Neuronal stem cell (in vitro differentiated cells): Measurements from ENCODE around the gene NAP1L4.
A peak's percentile ranks its signal among the peaks of the same experiment; 100 is the strongest.

Source experiments
- DNase-seq: peaks from one replicate; pipeline ENCODE4 v3.0.0-alpha.2; 2013; ENCODE audit warnings: low spot score
- H2AFZ ChIP-seq: one replicate; pipeline ENCODE4 v1.6.1; 2013; ENCODE audit warnings: mild to moderate bottlenecking, low read length, inconsistent platforms
- H2AK5ac ChIP-seq: 2 replicates; pipeline ENCODE4 v1.6.1; 2013; ENCODE audit warnings: low read depth, mild to moderate bottlenecking, inconsistent platforms, low read length, moderate library complexity, mixed read lengths
- H2BK120ac ChIP-seq: 2 replicates; pipeline ENCODE4 v1.6.1; 2013; ENCODE audit warnings: low read depth, mild to moderate bottlenecking, inconsistent platforms, low read length, moderate library complexity, mixed read lengths
- H2BK12ac ChIP-seq: one replicate; pipeline ENCODE4 v1.6.1; 2013; ENCODE audit warnings: low read length, inconsistent platforms
- H2BK15ac ChIP-seq: 2 replicates; pipeline ENCODE4 v1.6.1; 2013; ENCODE audit warnings: mild to moderate bottlenecking, low read length, inconsistent platforms, mixed read lengths
- H2BK5ac ChIP-seq: one replicate; pipeline ENCODE4 v1.6.1; 2013; ENCODE audit warnings: inconsistent platforms, mild to moderate bottlenecking, low read length, moderate library complexity
- H3K14ac ChIP-seq: one replicate; pipeline ENCODE4 v1.6.1; 2013; ENCODE audit warnings: low read length, inconsistent platforms
- H3K18ac ChIP-seq: 2 replicates; pipeline ENCODE4 v1.6.1; 2013; ENCODE audit warnings: low read length, inconsistent platforms
- H3K23ac ChIP-seq: 2 replicates; pipeline ENCODE4 v1.6.1; 2013; ENCODE audit warnings: low read depth, mild to moderate bottlenecking, mixed read lengths, low read length, inconsistent platforms; ENCODE audit not compliant: poor library complexity
- H3K27ac ChIP-seq: replicated peaks from 3 replicates; pipeline ENCODE4 v1.5.1; 2013; ENCODE audit warnings: low read length, inconsistent platforms
- H3K27me3 ChIP-seq, 3 experiments: 2 replicates each; pipeline ENCODE4 v1.6.1; 2013; ENCODE audit warnings: low read length in 3 of 3, mild to moderate bottlenecking in 2 of 3, inconsistent platforms in 1 of 3, low read depth in 1 of 3, mixed read lengths in 1 of 3, moderate library complexity in 1 of 3; ENCODE audit not compliant: control insufficient read depth in 3 of 3, insufficient read depth in 3 of 3
- H3K36me3 ChIP-seq, 2 donors: replicated peaks in 1 of 2; 2 replicates each; pipeline ENCODE4 v1.6.1; 2013; ENCODE audit warnings: low read length in 2 of 2; ENCODE audit not compliant: control insufficient read depth in 2 of 2, insufficient read depth in 2 of 2
- H3K4ac ChIP-seq: 2 replicates; pipeline ENCODE4 v1.6.1; 2013; ENCODE audit warnings: inconsistent platforms, mild to moderate bottlenecking, low read length, moderate library complexity
- H3K4me1 ChIP-seq, 2 donors: 1 replicate in 1 of 2; 2 replicates in 1 of 2; pipeline ENCODE4 v1.6.1; 2013; ENCODE audit warnings: low read length in 2 of 2, low read depth in 1 of 2; ENCODE audit not compliant: control insufficient read depth in 2 of 2, insufficient read depth in 1 of 2
- H3K4me2 ChIP-seq: one replicate; pipeline ENCODE4 v1.6.1; 2013; ENCODE audit warnings: mild to moderate bottlenecking, low read length, inconsistent platforms; ENCODE audit not compliant: insufficient read depth, poor library complexity, severe bottlenecking
- H3K4me3 ChIP-seq, 2 donors: 2 replicates each; pipeline ENCODE4 v1.5.1; 2013; ENCODE audit warnings: low read length in 2 of 2, mild to moderate bottlenecking in 2 of 2, inconsistent platforms in 1 of 2, moderate library complexity in 1 of 2
- H3K79me1 ChIP-seq: one replicate; pipeline ENCODE4 v1.6.1; 2013; ENCODE audit warnings: low read depth, mild to moderate bottlenecking, inconsistent platforms, low read length, moderate library complexity
- H3K9ac ChIP-seq: one replicate; pipeline ENCODE4 v1.6.1; 2013; ENCODE audit warnings: mild to moderate bottlenecking, low read depth, low read length, inconsistent platforms; ENCODE audit not compliant: poor library complexity
- H3K9me3 ChIP-seq, 2 donors: replicated peaks in 1 of 2; 2 replicates each; pipeline versions ENCODE3 to v1.6.1; 2013; ENCODE audit warnings: low read length in 2 of 2, mild to moderate bottlenecking in 2 of 2, inconsistent platforms in 1 of 2, low read depth in 1 of 2, mixed read lengths in 1 of 2, moderate library complexity in 1 of 2; ENCODE audit not compliant: control insufficient read depth in 2 of 2, insufficient read depth in 1 of 2
- H4K8ac ChIP-seq: one replicate; pipeline ENCODE4 v1.6.1; 2013; ENCODE audit warnings: low read depth, mild to moderate bottlenecking, inconsistent platforms, low read length, moderate library complexity
- H4K91ac ChIP-seq: one replicate; pipeline ENCODE4 v1.6.1; 2013; ENCODE audit warnings: low read length, low read depth, mild to moderate bottlenecking, inconsistent platforms; ENCODE audit not compliant: poor library complexity
- whole genome bisulfite sequencing, 2 donors: extraction: QIAGEN DNeasy Blood & Tissue Kit; methylation state at CpG; one replicate each; pipeline ENCODE4 v1.1.7; 2013; ENCODE audit warnings: missing lambda C conversion rate in 2 of 2, mixed read lengths in 1 of 2; ENCODE audit not compliant: insufficient read length in 2 of 2, insufficient replicate concordance in 1 of 2; ENCODE audit errors: extremely low coverage in 2 of 2; 5-methylcytosine and 5-hydroxymethylcytosine counted together

The NAP1L4 gene

GRCh38 chr11:2992997-2993325 is 832 bp upstream of the NAP1L4 start:
- Histone ChIP-seq H2BK5ac (no peak overlapping the region), H4K91ac (no peak overlapping the region), H3K27ac (peak overlapping the region; percentile 73), H3K9me3 (no peaks in the 10 kb centered on the region), H2AFZ (peak overlapping the region; percentile 94), H3K14ac (no peak overlapping the region), H3K4me1 (peaks cover 3 to 23% of the 10 kb centered on the region in 2 donors), H3K18ac (peak overlapping the region; percentile 96), H3K36me3 (peaks cover 0 to 11% of the 10 kb centered on the region in 2 donors), H3K4me3 (peak overlapping the region; percentile 80 to 86), H2BK12ac (no peak overlapping the region), H4K8ac (peak overlapping the region; percentile 23), H3K23ac (peak overlapping the region; percentile 92), H2AK5ac (peak overlapping the region; percentile 60), H3K4ac (peak overlapping the region; percentile 56), H3K4me2 (peak overlapping the region; percentile 96), H2BK15ac (peak overlapping the region; percentile 74), H3K9ac (peak overlapping the region; percentile 97), H2BK120ac (no peak overlapping the region), H3K27me3 (no peaks in the 10 kb centered on the region), H3K79me1 (peaks cover 4% of the 10 kb centered on the region)
- no CpG with 5 or more reads among the region's 7 CpGs for WGBS, 2 donors
- DNase-seq, result no peak

GRCh38 chr11:2991452-2992233 is 486 bp downstream of the NAP1L4 start:
- Histone ChIP-seq H3K18ac (peak overlapping the region; percentile 92), H3K36me3 (peaks cover 0 to 24% of the 10 kb centered on the region in 2 donors), H2BK15ac (no peak overlapping the region), H3K14ac (no peak overlapping the region), H2BK5ac (no peak overlapping the region), H3K4ac (no peak overlapping the region), H2AK5ac (peak overlapping the region; percentile 43), H3K4me3 (peak overlapping the region; percentile 80 to 91), H3K23ac (peak overlapping the region; percentile 98), H3K27ac (peak overlapping the region; percentile 70), H3K27me3 (no peaks in the 10 kb centered on the region), H4K91ac (no peak overlapping the region), H2BK120ac (no peak overlapping the region), H2AFZ (peak overlapping the region; percentile 94), H2BK12ac (no peak overlapping the region), H4K8ac (peak overlapping the region; percentile 10), H3K4me1 (peaks cover 3 to 23% of the 10 kb centered on the region in 2 donors), H3K79me1 (peaks cover 4% of the 10 kb centered on the region), H3K9me3 (no peaks in the 10 kb centered on the region), H3K9ac (peak overlapping the region; percentile 89), H3K4me2 (peak overlapping the region; percentile 90)
- no CpG with 5 or more reads among the region's 79 CpGs for WGBS, 2 donors
- DNase-seq, result peak; percentile 58

GRCh38 chr11:2990617-2991451 is 1.3 kb downstream of the NAP1L4 start:
- Histone ChIP-seq H3K4me3 (peak overlapping the region; percentile 80 to 91), H3K27ac (no peak overlapping the region), H3K4ac (no peak overlapping the region), H3K9ac (peak overlapping the region; percentile 82), H2BK120ac (no peak overlapping the region), H2AFZ (no peak overlapping the region), H3K4me1 (peaks cover 3 to 23% of the 10 kb centered on the region in 2 donors), H3K18ac (no peak overlapping the region), H3K36me3 (peaks cover 0 to 31% of the 10 kb centered on the region in 2 donors), H2BK15ac (no peak overlapping the region), H3K14ac (no peak overlapping the region), H2AK5ac (no peak overlapping the region), H3K27me3 (no peaks in the 10 kb centered on the region), H4K8ac (no peak overlapping the region), H3K4me2 (peak overlapping the region; percentile 90), H3K79me1 (peaks cover 4% of the 10 kb centered on the region), H3K9me3 (no peaks in the 10 kb centered on the region), H3K23ac (no peak overlapping the region), H2BK5ac (no peak overlapping the region), H4K91ac (no peak overlapping the region), H2BK12ac (no peak overlapping the region)
- no CpG with 5 or more reads among the region's 17 CpGs for WGBS, 2 donors
- no peak for DNase-seq

- Histone ChIP-seq H3K23ac (no peak overlapping the region), H2AK5ac (no peak overlapping the region), H3K4me1 (peaks cover 3 to 23% of the 10 kb centered on the region in 2 donors), H3K18ac (no peak overlapping the region), H3K9me3 (no peaks in the 10 kb centered on the region), H2BK12ac (no peak overlapping the region), H3K4me2 (no peak overlapping the region), H3K27ac (no peak overlapping the region), H3K79me1 (peaks cover 5% of the 10 kb centered on the region), H2BK5ac (no peak overlapping the region), H2BK15ac (no peak overlapping the region), H2BK120ac (no peak overlapping the region), H3K4me3 (peak overlapping the region in 1 of 2 donors; percentile 80), H3K14ac (no peak overlapping the region), H3K36me3 (peaks cover 0 to 44% of the 10 kb centered on the region in 2 donors), H3K27me3 (no peaks in the 10 kb centered on the region), H4K91ac (no peak overlapping the region), H4K8ac (no peak overlapping the region), H3K4ac (no peak overlapping the region), H3K9ac (no peak overlapping the region), H2AFZ (no peak overlapping the region)
- no CpG with 5 or more reads among the region's 3 CpGs for WGBS, 2 donors
- DNase-seq, result no peak
Observed at GRCh38 chr11:2989551-2989950, 2.6 kb downstream of the NAP1L4 start.
